ENCODE results near the gene CEBPE.

Gene CEBPE

GRCh38 chr14:23094666-23095195 is 24.3 kb downstream of the CEBPE start, which contains the start of gene ACIN1:
Gene ACIN1 (minus strand): TSS chr14:23095136. CDS start chr14:23095112, 24 bp downstream.
- peak within 1 kb of the TSS; percentile 86 for H3K9ac ChIP-seq (ENCODE audit: low read depth, low read length)
- peaks cover 24% of the 10 kb centered on the region for H3K36me3 ChIP-seq (ENCODE audit: insufficient read depth, low read length)
- H3K4me1 ChIP-seq (ENCODE audit: insufficient read depth, low read length) = peaks cover 5% of the 10 kb centered on the region; the same call in 1 of the 2 replicates
- no peaks in the 10 kb centered on the region for H3K9me3 ChIP-seq (ENCODE audit: control insufficient read depth, insufficient read depth, low read length)

GRCh38 chr14:23093991-23094665 is 24.9 kb downstream of the CEBPE start:
- peaks cover 29% of the 10 kb centered on the region for H3K36me3 ChIP-seq (ENCODE audit: insufficient read depth, low read length)

DNA sequence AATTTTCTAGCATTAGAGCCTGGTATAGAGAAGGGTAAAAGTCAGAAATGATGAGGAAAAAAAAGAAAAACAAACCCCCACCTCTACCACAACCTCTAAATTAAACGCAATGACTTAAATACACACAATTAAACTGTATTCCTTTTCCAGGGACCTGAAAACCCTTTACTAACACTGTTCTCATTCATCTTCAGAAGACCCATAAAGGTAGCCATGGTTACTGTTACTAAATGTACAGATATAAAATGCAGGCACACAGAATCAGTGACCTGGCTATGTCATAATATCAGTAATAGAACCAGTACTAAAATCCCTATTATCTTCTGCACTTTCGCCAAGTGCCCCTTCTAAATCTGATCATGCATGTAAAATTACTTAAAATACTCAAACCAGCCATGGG is 25.5 kb downstream of the CEBPE start:
- H3K9me3 ChIP-seq (ENCODE audit: control insufficient read depth, insufficient read depth, low read length) = no peaks in the 10 kb centered on the region
- peaks cover 28% of the 10 kb centered on the region for H3K36me3 ChIP-seq (ENCODE audit: insufficient read depth, low read length)
- H3K4me1 ChIP-seq (ENCODE audit: insufficient read depth, low read length) = peaks cover 5% of the 10 kb centered on the region; the same call in 1 of the 2 replicates
- peak overlapping the region; percentile 86; the same call in 1 of the 2 replicates for H3K9ac ChIP-seq (ENCODE audit: low read depth, low read length)

More at GRCh38 chr14:23093991-23094665, 24.9 kb downstream of the CEBPE start:
- H3K9ac ChIP-seq (ENCODE audit: low read depth, low read length) = peak overlapping the region; percentile 86
- no peaks in the 10 kb centered on the region for H3K9me3 ChIP-seq (ENCODE audit: control insufficient read depth, insufficient read depth, low read length)
- peaks cover 5% of the 10 kb centered on the region; the same call in 1 of the 2 replicates for H3K4me1 ChIP-seq (ENCODE audit: insufficient read depth, low read length)

DNA sequence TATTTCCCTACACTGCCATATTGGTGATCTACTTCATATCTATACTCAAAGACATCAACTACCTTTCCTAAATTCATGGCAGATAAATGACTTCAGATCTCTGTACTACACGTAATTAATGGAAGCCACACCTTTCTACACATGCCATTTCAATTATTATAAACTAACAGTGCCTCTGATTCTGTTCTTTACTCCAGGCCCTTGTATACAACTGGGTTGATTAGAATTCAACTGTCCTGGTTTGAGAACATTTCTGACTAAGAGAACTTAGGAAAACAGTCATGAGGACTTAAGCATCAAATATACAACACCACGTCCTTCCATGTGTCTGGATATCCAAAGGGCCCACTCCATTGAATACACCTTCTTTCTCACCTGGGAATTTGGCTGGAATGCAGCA is 26.0 kb downstream of the CEBPE start:
- Histone ChIP-seq H3K36me3 (ENCODE audit: insufficient read depth, low read length) (peaks cover 24% of the 10 kb centered on the region), H3K9me3 (ENCODE audit: control insufficient read depth, insufficient read depth, low read length) (no peaks in the 10 kb centered on the region), H3K4me1 (ENCODE audit: insufficient read depth, low read length) (peaks cover 5% of the 10 kb centered on the region; the same call in 1 of the 2 replicates), H3K9ac (ENCODE audit: low read depth, low read length) (no peak overlapping the region)

- no peak overlapping the region for H3K9ac ChIP-seq (ENCODE audit: low read depth, low read length)
- no peaks in the 10 kb centered on the region for H3K9me3 ChIP-seq (ENCODE audit: control insufficient read depth, insufficient read depth, low read length)
- H3K36me3 ChIP-seq (ENCODE audit: insufficient read depth, low read length) = peaks cover 24% of the 10 kb centered on the region
- peaks cover 5% of the 10 kb centered on the region; the same call in 1 of the 2 replicates for H3K4me1 ChIP-seq (ENCODE audit: insufficient read depth, low read length)
Measured at GRCh38 chr14:23091294-23092225, 27.5 kb downstream of the CEBPE start.

- Histone ChIP-seq H3K9ac (ENCODE audit: low read depth, low read length) (no peak overlapping the region), H3K9me3 (ENCODE audit: control insufficient read depth, insufficient read depth, low read length) (no peaks in the 10 kb centered on the region), H3K4me1 (ENCODE audit: insufficient read depth, low read length) (peaks cover 5% of the 10 kb centered on the region; the same call in 1 of the 2 replicates), H3K36me3 (ENCODE audit: insufficient read depth, low read length) (peaks cover 24% of the 10 kb centered on the region)
Measured at GRCh38 chr14:23090254-23090636, 28.8 kb downstream of the CEBPE start.

- H3K9me3 ChIP-seq (ENCODE audit: control insufficient read depth, insufficient read depth, low read length) = no peaks in the 10 kb centered on the region
- H3K9ac ChIP-seq (ENCODE audit: low read depth, low read length) = no peak overlapping the region
- H3K36me3 ChIP-seq (ENCODE audit: insufficient read depth, low read length) = peaks cover 24% of the 10 kb centered on the region
Measured at GRCh38 chr14:23089498-23090253, 29.4 kb downstream of the CEBPE start.

DNA sequence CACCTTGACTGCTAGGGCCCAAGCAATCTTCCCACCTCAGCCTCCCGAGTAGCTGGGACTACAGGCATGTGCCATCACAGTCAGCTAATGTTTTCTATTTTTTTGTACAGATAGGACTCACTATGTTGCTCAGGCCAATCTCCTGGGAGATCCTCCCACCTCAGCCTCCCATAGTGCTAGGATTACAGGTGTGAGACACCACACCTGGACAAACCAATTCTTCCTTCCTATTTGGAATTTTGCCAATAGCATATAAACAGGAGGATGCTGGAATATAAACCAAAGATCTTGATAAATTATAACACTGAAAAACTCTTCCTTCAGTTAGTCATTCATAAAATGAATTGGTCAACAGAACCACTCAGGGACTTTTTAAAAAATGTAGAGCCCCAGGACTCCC is 32.5 kb downstream of the CEBPE start:
- H3K9ac ChIP-seq (ENCODE audit: low read depth, low read length) = no peak overlapping the region
- H3K36me3 ChIP-seq (ENCODE audit: insufficient read depth, low read length) = peaks cover 22% of the 10 kb centered on the region
- no peaks in the 10 kb centered on the region for H3K9me3 ChIP-seq (ENCODE audit: control insufficient read depth, insufficient read depth, low read length)
- H3K4me1 ChIP-seq (ENCODE audit: insufficient read depth, low read length) = no peaks in the 10 kb centered on the region

More at GRCh38 chr14:23089498-23090253, 29.4 kb downstream of the CEBPE start:
- H3K4me1 ChIP-seq (ENCODE audit: insufficient read depth, low read length) = peaks cover 5% of the 10 kb centered on the region; the same call in 1 of the 2 replicates

- Histone ChIP-seq H3K4me1 (ENCODE audit: insufficient read depth, low read length) (no peaks in the 10 kb centered on the region), H3K9me3 (ENCODE audit: control insufficient read depth, insufficient read depth, low read length) (no peaks in the 10 kb centered on the region), H3K36me3 (ENCODE audit: insufficient read depth, low read length) (peaks cover 25% of the 10 kb centered on the region), H3K9ac (ENCODE audit: low read depth, low read length) (no peak overlapping the region)
Measured at GRCh38 chr14:23085458-23085857, 33.6 kb downstream of the CEBPE start.

DNA sequence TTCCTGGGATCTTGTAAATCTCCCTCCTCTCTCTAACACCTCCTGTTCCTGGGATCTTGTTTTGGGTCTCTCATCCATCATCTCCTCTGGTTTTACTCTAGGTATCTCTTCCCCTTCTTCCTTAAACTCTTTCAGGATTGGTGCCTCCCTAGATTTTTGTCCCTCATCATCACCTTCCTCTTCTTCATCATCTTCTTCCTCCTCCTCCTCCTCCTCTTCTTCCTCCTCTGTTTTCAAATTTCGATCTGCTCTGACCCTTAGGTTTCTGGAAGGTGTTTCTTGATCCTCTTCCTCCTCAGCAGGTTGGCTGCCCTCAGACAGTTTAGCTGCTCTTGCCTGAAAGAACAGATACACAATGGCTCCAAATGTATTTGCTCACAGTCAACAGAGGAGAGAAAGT is 38.6 kb downstream of the CEBPE start:
- Histone ChIP-seq H3K9ac (ENCODE audit: low read depth, low read length) (no peak overlapping the region), H3K36me3 (ENCODE audit: insufficient read depth, low read length) (peaks cover 43% of the 10 kb centered on the region), H3K9me3 (ENCODE audit: control insufficient read depth, insufficient read depth, low read length) (no peaks in the 10 kb centered on the region), H3K4me1 (ENCODE audit: insufficient read depth, low read length) (peaks cover 8% of the 10 kb centered on the region)

GRCh38 chr14:23079716-23080115 is 39.3 kb downstream of the CEBPE start:
- Histone ChIP-seq H3K9ac (ENCODE audit: low read depth, low read length) (no peak overlapping the region), H3K4me1 (ENCODE audit: insufficient read depth, low read length) (peaks cover 8% of the 10 kb centered on the region), H3K9me3 (ENCODE audit: control insufficient read depth, insufficient read depth, low read length) (no peaks in the 10 kb centered on the region), H3K36me3 (ENCODE audit: insufficient read depth, low read length) (peaks cover 46% of the 10 kb centered on the region)

DNA sequence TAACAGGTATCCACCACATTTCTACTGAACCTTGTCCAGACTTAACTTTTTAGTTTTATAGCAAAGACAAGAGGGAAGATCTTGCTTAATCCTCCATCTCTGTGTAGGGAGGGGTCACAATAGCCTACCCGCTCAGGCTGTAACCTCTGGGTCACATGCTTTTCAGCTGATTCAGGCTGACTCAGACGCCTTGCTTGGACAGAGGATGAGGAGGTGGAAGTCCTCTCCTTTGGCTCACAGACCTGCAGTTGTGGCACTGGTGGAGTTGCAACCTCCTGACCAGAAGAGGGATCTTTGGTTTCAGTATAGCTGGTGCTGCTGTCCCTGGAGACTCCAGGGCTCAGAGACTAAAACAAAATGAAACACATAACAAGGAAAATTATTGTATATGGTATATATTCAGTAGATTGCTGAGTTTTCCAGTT is 40.4 kb downstream of the CEBPE start:
- no peak overlapping the region for H3K9ac ChIP-seq (ENCODE audit: low read depth, low read length)
- peaks cover 46% of the 10 kb centered on the region for H3K36me3 ChIP-seq (ENCODE audit: insufficient read depth, low read length)
- peaks cover 8% of the 10 kb centered on the region for H3K4me1 ChIP-seq (ENCODE audit: insufficient read depth, low read length)
- H3K9me3 ChIP-seq (ENCODE audit: control insufficient read depth, insufficient read depth, low read length) = no peaks in the 10 kb centered on the region

DNA sequence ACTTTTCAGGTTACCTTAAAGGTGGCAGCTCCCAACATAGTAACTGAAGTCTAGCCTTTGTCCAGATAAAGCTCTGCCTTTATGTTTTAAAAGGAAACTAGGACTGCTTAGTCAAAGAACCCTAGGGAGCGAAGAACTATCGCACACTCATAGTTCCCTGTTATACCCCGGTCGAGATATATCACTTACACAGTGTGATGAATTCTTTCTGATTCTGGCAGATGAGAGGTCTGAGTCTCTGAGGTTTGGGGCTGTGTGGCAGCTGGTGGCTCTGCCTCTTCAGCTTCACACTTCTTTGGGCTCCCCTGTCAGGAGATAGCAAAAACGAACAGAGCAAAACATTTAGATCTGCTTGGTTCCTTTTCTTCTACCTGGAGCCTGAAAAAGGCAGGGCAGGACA is 41.1 kb downstream of the CEBPE start:
- no peak overlapping the region for H3K9ac ChIP-seq (ENCODE audit: low read depth, low read length)
- H3K9me3 ChIP-seq (ENCODE audit: control insufficient read depth, insufficient read depth, low read length) = no peaks in the 10 kb centered on the region
- H3K36me3 ChIP-seq (ENCODE audit: insufficient read depth, low read length) = peaks cover 46% of the 10 kb centered on the region
- peaks cover 8% of the 10 kb centered on the region for H3K4me1 ChIP-seq (ENCODE audit: insufficient read depth, low read length)
